Posterior cingulate gyrus (tissue), 11 donors: ENCODE results near the gene LAMA3.

ENCODE experiments used
- DNase-seq, 10 donors: peaks; one replicate each; pipeline versions ENCODE4 v3.0.0 to v3.0.0-alpha.2; 2020 to 2021; ENCODE audit warnings: mixed read lengths in 3 of 10
- intact Hi-C: fragments of 100-400 bp; cut with DNase I; formaldehyde crosslinking; loops from one replicate; pipeline ENCODE4 v1.15.1; 2023

LAMA3 gene

DNA sequence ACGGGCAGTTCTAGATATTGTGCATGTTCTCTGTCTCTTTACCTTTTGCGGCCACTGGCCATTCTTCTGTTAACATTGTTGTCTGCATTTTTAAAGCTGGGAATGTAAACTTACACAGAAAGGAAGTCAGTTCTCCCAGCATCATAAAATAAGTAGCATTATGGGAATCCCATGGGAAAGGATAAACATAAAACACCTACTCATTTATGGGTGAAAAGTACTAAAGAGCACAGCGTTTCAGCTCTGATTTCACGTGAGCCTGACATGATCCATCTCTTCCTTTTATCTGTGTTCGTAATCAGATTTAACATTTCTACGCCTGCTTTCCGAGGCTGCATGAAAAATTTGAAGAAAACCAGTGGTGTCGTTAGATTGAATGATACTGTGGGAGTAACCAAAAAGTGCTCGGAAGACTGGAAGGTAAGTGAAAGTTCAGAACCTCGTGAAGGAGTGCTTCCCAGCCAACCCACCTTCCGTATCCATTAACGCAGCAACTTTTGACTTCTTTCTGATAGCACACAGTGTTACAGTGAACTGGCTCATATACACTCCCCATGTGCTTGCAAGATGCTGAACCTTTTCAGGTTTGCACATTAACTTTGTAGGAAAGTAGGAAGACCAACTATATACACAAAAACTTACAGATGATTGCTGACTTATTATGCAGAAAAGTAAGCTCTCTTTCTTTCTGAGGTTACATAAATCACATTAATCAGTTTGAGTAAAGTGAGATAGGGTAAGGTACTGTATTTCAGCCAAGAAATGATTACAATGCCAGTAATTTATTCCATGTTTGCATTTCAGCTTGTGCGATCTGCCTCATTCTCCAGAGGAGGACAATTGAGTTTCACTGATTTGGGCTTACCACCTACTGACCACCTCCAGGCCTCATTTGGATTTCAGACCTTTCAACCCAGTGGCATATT, 238.8 kb downstream of the LAMA3 start:
- no peak for DNase-seq
- intact Hi-C loops, result no loop called here

DNA sequence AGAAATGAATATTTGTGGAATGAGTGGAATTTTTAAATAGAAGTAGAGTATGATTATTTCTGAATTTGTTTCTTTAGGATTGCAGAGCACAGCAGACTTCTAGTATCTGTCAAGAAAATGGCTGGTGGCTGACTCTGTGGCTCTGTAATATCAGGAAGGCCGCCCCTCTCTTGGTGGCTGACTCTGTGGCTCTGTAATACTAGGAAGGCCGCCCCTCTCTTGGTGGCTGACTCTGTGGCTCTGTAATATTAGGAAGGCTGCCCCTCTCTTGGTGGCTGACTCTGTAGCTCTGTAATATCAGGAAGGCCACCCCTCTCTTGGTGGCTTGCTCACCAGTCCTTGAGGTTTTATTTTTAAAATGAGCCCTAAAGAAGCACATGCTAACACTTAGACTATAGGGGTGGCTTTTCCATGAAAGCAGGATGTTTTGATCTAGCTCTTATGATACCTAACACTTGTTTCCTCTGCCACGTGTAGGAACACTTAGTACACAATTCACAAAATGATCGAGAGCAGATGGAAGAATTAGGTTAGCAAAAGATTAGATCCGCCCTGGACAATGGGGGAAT, 240.2 kb downstream of the LAMA3 start:
- no peak for DNase-seq
- intact Hi-C loops, result no loop called here

DNA sequence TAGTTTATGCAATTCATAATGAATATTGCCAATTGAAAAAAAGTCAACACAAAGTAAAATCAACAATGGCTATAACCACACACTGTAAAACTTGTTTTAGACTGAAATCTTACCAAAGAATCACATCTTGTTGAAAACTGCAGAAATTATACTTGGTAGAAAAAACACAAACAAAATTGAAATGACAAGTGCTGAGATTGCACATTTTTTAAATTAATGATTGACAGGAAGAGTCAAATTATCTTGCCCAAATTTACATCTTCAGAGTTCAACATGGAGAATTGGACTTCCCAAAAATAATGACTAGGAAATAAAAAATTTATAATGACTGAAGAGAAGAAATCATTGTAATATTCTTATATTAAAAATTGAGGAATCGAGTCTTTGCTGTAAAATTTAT, 240.7 kb downstream of the LAMA3 start:
- intact Hi-C loops, result no loop called here
- DNase-seq, result no peak

- intact Hi-C loops, result no loop called here
- DNase-seq, result no peak
These were observed 243.3 kb downstream of the LAMA3 start for GRCh38 chr18:23932385-23933067.

DNA sequence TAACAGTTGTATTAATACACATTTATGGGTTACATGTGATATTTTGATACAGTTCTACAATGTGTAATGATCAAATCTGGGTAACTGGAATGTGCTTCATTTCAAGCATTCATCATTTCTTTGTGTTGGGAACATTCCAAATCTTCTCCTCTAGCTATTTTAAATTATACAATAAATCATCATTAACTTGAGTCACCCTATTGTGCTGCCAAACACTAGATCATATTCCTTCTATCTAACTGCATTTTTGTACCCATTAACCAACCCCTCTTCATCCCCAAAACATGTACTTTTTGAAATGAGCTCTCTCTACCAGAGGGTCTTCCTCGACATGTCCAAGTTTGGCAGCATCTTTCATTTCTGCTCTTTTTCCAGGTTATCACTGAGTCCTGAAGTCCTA, 244.2 kb downstream of the LAMA3 start:
- intact Hi-C loops, result no loop called here
- no peak for DNase-seq

GRCh38 chr18:23934252-23934651, 245.0 kb downstream of the LAMA3 start:
- intact Hi-C loops, result no loop called here
- no peak for DNase-seq

DNA sequence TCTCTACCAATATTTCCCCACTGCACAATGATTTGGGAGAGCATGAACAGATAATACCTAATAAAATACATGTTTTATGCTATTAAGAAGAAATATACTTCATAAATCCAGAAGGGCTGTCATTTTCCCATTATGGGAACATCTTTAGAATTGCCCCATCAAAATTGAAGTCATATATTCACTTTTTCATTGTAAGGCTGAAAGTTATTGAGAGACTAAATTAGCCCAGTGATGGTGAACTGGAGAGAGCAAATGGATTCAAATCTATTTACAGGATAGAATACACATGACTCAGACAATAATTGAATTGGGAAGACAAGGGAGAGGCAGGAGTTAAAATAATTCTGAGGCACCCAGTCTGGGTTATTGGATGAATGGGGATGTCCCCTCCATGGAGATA, 245.6 kb downstream of the LAMA3 start:
- intact Hi-C loops, result no loop called here
- no peak for DNase-seq

GRCh38 chr18:23935804-23936203, 246.6 kb downstream of the LAMA3 start:
- intact Hi-C loops, result no loop called here
- DNase-seq, result no peak

DNA sequence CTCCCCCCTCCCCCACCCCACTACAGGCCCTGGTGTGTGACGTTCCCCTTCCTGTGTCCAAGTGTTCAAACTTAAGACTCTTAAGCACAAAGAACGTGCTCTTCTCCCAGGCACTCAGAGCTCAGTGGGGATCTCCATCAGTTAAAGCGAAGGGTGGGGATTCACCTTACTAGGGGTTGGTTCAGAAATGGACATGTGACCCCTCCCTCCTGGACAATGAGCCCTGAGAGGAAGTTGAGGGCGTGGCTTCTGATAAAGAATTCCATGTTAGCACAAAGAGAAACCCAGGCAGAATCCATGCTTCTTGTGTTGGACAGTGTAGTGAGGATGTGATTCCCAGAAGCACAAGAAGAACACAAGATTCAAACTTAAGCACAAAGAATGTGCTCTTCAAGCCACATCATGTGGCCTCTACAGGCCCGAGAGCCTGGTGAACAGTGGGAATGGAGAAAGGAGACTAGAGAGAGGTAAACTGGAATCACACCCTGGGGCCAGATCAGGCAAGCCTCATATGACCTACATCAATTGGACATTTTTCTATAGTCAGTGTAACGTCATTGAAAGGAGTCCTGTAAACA, 247.2 kb downstream of the LAMA3 start:
- DNase-seq, result no peak
- intact Hi-C loops, result no loop called here

- no peak for DNase-seq
- intact Hi-C loops, result no loop called here
These were observed 248.9 kb downstream of the LAMA3 start for GRCh38 chr18:23938043-23938756.

- DNase-seq, result no peak
- intact Hi-C loops, result no loop called here
These were observed 249.7 kb downstream of the LAMA3 start for GRCh38 chr18:23938901-23939341.

- DNase-seq, result no peak
- intact Hi-C loops, result no loop called here
These were observed 250.1 kb downstream of the LAMA3 start for GRCh38 chr18:23939366-23939765.

DNA sequence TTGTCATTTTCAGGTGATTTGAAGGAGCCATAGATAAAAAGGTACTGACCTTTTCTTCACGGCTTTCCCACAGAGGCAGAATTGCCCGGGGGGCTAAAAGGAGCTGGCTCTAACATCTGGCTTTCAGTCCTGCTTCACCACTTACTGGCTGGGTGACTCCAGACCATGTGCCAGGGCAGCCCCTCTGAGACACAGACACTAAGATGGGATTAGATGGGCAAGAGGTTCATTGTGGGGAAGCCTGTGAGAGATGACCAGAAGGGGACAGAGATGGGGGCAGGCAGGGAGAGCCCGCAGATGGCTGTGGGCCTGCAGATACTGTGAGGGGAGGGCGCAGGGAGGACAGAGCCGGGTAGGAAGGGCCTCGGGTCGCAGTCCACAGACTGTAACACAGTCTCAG, 250.6 kb downstream of the LAMA3 start:
- intact Hi-C loops, result no loop called here
- DNase-seq, result no peak

GRCh38 chr18:23941791-23942190, 252.5 kb downstream of the LAMA3 start:
- no peak for DNase-seq
- intact Hi-C loops, result no loop called here

DNA sequence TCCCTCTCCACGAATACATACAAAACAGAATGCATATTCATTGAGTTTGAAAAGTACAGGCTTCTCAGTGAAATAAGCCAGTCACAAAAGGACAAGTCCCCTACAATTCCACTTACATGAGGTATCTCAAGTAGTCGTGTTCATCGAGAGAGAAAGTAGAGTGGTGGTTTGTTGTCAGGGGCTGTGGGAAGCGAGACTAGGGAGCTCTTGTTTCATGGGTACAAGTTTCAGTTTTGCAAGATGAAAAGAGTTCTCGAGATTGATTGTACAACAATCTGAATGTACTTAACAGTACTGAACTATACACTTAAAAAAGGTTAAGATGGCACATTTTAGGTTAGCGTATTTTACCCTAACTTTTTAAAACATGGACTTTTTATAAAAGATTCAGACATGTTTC, 253.9 kb downstream of the LAMA3 start:
- intact Hi-C loops, result no loop called here
- no peak for DNase-seq

- peak in 8 of 10 donors; percentile 40 to 93 (median 63) for DNase-seq
- intact Hi-C loops, result no loop called here
These were observed 254.8 kb downstream of the LAMA3 start for GRCh38 chr18:23943903-23944624.

DNA sequence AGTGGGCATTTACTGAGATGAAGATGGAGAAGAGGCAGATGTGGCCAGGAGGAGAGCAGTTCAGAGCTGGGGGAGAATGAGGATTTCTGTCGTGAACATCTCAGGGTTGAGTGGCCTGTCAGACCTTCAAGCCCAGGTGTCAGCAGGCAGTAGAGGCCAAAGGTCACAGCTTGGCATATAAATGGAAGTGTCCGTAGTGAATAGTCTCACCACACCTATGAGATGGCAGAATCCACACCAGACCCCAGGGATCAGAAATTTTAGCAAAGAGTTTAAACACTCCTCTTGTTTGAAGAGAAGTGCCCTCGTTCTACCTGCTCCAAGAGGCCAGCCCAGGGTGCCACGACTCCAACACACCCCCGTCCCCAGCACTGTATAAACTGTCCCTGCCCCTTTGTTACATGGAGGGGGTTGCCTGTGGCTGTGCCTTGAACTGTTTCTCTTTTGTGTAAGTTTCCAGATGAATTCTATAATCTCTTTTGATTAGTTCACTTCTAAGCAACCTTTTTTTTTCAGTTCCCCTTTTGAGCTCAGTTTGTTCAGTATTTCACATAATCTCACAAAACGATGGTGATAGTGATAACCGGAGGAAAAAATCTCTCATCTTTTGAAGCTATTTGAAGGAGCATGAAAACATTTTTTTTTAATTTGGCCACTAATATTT, 256.3 kb downstream of the LAMA3 start:
- no peak for DNase-seq
- intact Hi-C loops, result no loop called here

GRCh38 chr18:23949863-23950262, 260.6 kb downstream of the LAMA3 start:
- no peak for DNase-seq
- intact Hi-C loops, result no loop called here

- intact Hi-C loops, result no loop called here
- DNase-seq, result no peak
These were observed 261.4 kb downstream of the LAMA3 start for GRCh38 chr18:23950644-23951043.
